ENCODE measurements around the gene PTRHD1.

The PTRHD1 gene

DNA sequence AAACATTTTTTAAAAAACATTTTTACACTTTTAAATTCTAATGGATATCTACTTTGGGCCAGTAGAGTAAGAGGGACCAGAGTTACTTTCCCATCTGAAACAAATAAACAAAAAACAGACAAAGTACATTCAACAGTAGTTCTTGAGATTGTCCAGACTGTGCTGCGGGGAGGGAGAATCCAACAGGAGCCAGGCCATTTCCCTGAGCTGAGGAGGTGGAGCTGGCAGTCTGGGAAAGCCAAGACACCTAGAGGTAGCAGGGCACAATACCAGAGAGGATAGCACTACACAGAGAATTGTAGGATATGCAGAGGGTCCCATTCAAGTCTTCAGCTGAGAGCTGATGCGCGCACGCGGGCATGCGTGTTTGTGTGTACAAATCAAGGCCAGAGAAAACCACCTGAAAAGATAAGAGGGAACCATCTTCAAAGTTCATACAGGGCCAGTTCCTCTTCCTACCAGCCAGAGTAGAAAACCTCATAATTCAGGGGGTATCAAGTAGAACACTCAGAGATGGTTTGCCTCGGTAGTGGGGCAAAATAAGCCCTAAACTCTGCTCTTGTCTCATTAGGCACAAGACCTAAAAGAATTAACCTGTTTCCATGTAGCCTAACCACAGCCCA is 44.0 kb downstream of the PTRHD1 start:
- DNase-seq: no peak

DNA sequence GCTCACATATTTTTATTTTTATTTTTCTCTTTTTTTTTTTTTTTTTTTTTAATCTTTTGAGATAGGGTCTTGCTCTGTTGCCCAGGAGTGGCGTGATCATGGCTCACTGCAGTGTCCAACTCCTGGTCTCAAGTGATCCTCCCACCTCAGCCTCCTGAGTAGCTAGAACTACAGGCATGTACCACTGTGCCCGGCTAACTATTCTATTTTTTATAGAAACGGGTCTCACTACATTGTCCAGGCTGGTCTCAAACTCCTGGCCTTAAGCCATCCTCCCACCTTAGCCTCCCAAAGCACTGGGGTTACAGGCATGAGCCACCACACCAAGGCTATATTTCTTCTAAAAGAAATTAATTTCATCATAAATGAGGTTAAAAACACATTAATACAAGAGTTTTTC is 45.9 kb downstream of the PTRHD1 start:
- no peak for DNase-seq

GRCh38 chr2:24745825-24746224 is 47.4 kb downstream of the PTRHD1 start:
- DNase-seq: no peak

GRCh38 chr2:24744356-24744755 is 48.8 kb downstream of the PTRHD1 start:
- no peak for DNase-seq

- DNase-seq: no peak
These were observed 49.3 kb downstream of the PTRHD1 start for GRCh38 chr2:24743924-24744323.

DNA sequence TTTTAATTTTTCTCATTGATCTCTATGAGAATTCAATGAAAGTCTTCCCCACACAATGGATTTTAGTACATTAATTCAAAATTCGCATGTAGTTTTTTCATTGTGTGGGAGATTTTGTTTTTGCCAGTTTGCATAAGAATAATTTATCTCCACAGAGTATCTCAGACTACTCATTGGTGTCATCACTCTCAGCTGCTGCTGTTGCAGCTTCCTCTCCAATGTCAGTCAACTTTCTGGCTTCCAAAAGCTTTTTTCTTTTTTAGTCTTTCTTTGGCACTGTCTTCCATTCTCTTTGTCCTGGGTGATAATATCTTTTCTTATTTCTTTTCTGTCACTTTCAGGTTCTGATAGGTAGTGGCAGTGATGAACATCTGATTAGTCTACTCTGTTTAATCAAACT is 50.5 kb downstream of the PTRHD1 start:
- DNase-seq: no peak

GRCh38 chr2:24740142-24740541 is 53.0 kb downstream of the PTRHD1 start:
- no peak for DNase-seq

Measured in NCI-H524 treated with DMSO at 0.1 percent for 48 hours (cell line).